ENCODE measurements around the gene KCNIP4.

KCNIP4 gene

GRCh38 chr4:21848021-21848420, 100.6 kb downstream of the KCNIP4 start:
- no peak for DNase-seq (ENCODE audit: low read depth)

DNA sequence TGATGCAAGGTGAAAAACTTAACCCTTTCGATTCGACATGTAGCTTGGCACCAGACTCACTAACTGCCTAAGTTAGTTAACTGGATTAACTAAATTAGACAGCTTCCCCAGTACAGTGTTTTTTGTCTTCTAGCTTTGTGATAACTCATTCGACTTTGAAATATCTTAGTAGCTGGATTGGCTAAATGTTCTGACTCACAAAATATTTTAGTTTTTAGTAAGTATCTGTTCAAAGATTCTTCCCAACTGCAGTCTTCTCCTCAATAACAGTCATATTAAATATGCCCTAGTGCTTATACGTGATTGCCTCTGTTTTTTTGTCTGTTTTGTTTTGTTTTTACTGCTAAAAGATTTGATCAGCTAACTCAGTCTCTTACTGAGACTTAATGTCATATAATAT, 102.9 kb downstream of the KCNIP4 start:
- DNase-seq (ENCODE audit: low read depth): no peak

DNA sequence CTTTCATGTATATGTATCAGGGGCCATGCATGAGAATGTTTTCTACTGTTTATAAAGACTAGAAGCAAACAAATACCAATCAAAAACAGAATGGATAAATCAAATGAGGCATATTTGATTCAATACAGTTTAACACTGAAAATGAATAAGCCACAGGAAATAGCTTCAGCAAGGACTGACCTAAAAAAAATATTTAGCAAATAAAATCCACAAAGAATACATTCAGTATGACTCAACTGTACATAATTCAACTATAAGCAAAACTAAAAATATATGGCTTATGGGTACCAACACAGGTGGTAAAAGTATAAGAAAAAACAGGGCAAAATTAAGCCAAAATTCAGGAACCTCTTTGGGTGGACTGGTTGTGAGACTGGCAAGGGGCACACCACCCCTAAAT, 112.9 kb downstream of the KCNIP4 start:
- DNase-seq (ENCODE audit: low read depth): no peak

- DNase-seq (ENCODE audit: low read depth): no peak
Observed at GRCh38 chr4:21830272-21830671, 118.3 kb downstream of the KCNIP4 start.

DNA sequence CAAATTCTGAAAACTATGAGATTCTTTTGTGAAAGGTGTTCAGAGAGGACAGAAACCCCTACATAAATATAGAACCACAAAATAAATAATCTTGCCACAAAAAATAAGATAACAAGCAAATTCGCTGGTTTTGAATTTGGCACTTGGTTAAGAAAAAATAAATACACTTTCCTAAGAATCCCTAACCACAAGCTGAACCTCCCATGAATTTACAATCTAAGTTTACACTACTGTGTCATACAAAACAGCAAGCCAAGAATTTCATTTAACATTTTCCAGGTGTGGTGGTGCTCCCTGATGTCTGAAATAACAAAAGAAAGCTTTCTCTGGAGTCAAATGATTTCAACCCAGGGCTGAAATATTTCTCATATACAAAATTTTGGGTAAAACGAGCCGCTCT, 121.0 kb downstream of the KCNIP4 start:
- DNase-seq (ENCODE audit: low read depth): no peak

DNA sequence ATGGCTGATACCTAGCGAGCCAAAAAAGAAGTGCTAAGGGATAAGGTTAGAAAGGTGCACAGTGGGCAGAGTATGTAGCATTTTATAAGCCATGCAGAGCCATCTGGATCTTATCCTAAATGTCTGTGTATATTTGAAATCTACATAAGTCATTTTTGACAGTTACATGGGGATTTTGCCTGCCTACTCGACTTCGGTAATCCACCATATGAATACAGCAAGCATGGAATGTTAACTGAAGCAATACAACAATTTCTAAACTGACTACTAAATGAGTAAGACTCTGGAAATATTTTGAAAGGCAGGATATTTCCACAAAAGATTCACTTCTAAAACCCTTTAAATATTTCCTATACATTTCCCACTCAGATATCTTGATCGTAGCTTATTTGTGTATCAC, 122.5 kb downstream of the KCNIP4 start:
- DNase-seq (ENCODE audit: low read depth): no peak

DNA sequence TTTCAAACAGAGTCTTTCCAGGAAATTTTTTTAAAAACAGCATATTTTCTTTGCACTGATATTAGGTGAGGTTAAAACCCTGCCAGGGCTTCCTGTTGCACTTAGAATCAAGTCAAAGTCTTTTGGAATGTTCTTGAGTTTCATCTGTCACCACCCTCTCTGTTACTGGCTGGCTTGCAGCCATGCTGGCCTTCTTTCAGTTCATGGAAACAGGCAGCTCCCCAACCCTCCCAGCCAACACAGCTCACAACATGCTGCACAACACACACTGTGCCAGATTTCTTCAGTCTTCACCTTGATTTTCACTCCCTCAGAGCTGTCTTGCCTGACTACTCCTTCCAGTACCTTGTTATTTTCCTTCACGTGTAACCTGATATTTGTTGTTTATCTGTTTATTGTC, 129.5 kb downstream of the KCNIP4 start:
- no peak for DNase-seq (ENCODE audit: low read depth)

DNA sequence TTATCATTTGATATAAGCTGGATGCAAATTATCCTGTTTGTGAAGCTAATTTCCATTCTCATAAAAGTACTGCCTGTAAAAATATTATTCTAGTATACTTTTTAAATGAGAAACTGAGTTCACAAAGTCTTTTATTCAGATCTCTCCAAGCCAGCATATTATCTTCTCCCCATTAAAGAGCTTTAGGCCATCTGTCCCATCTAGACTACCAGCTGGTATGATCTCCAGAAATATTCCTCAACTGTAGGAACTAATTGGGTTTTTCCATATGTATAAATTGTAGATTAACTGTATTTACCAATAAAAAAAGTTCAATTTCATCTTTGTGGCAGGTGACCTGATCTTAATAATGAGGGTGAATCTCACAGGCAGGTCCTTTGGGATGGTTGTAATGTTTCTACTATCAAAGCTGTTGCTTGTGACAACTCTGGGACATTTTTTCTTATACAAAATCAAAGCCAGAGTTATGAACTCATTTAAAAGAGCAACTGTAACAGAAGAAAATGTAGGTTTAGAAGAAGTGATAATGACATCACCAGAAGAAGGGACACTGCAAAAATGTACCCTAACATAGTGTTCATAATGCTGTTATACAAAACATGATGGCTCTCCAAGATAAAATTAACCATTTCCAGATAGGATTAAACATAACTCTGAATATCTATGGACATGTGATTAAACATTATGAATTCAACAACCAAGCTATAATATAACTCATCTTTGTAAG, 132.8 kb downstream of the KCNIP4 start:
- DNase-seq (ENCODE audit: low read depth): no peak

- no peak for DNase-seq (ENCODE audit: low read depth)
Observed at GRCh38 chr4:21811565-21811964, 137.0 kb downstream of the KCNIP4 start.

DNA sequence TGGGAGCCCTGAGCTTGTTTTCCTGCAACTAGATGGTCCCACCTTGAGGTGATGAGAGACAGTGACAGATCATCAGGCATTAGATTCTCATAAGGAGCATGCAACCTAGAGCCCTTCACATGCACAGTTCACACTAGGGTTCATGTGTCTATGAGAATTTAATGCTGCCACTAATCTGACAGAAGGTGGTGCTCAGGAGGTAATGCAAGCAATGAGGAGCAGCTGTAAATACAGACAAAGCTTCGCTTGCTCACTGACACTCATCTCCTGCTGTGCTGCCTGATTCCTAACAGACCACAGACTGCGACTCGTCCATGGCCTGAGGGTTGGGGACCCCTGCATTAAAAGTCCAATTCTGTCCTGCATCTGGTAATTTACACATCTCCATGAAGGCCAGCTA, 141.6 kb downstream of the KCNIP4 start:
- no peak for DNase-seq (ENCODE audit: low read depth)

DNA sequence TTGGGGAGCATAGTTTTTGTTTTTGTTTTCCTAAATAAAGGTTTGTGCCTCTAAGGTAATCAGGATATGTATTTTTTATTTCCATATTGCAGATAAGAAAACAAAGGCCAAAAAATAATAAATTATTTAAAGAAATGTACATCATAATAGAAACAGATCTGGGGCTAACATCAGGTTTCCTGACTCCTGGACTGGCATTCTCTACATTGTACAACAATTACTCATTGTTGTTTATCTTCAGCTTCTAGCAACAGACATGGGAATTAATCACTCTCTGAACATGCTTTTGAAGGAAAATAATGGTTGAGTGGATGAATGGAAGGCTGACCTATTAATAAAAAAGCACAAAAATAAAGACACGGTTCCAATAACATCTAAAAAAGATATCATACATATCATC, 146.2 kb downstream of the KCNIP4 start:
- no peak for DNase-seq (ENCODE audit: low read depth)

DNA sequence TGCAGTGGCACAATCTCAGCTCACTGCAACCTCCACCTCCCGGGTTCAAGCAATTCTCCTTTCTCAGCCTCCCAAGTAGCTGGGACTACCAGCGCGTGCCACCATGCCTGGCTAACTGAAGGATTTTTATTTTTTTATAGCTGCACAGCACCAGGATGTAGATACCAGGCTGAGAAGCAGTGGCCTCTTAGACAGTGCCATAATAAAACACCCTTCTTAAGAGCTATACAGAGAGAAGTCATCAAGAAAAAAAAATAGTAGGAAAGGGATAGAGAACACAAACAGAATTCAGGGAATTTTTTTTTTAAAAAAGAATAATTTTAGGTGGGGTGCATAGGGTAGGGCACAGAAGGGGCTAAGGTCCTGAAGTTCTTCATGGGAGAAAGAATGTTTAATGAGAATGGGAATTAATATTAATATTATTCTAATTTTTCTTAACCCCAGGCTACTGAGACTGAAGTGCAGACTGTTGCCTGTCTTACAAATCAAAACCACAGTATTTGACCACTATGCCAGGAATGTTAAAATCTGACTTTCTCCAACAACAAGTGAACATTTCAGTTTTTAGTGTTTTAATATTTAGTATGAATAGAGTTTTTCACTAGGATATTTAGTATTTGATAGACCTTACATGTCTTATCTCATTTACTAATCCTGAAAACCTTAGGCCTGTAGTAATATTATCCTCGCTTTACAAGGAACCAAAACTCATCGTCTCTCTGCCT, 146.7 kb downstream of the KCNIP4 start:
- no peak for DNase-seq (ENCODE audit: low read depth)

- no peak for DNase-seq (ENCODE audit: low read depth)
Observed at GRCh38 chr4:21795091-21795490, 153.5 kb downstream of the KCNIP4 start.

DNA sequence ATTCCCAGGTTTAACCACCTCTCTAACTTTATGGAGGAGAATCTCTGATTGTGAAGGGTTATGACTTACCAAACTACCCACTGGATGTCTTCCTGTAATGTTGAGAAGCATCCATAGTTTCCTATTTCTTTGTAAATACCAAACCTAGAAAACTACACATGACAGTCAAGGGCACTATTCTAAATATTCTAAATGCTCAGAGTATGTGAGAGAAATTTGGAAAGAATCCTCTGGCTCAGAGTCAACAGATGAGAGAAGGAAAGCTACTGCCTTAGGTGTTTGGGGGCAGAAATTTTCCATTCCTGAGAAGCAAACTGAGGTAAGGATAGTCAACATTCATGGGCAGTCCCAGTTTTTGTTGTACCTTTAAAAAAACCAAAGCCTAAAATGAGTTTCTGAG, 155.8 kb downstream of the KCNIP4 start:
- DNase-seq (ENCODE audit: low read depth): no peak

- DNase-seq (ENCODE audit: low read depth): no peak
Observed at GRCh38 chr4:21790438-21791029, 158.0 kb downstream of the KCNIP4 start.

DNA sequence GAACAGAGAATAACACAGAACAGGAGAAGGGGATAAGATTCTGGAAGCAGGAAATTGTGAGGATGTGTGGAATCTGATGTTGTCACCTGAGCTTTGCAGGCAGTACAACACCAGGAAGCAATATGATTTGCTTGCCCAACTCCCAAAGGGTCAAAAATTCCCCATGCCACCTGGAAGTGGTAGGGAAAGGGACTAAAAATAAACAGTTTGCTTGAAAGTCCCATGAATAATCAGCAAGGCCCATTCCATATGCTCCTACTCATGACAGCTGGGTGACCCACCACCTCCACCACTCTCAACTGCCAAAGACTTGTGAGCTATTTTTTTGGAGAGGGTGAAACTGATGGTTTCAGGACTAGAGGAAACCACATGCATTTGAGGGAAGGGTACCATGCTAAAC, 168.4 kb downstream of the KCNIP4 start:
- DNase-seq (ENCODE audit: low read depth): no peak

DNA sequence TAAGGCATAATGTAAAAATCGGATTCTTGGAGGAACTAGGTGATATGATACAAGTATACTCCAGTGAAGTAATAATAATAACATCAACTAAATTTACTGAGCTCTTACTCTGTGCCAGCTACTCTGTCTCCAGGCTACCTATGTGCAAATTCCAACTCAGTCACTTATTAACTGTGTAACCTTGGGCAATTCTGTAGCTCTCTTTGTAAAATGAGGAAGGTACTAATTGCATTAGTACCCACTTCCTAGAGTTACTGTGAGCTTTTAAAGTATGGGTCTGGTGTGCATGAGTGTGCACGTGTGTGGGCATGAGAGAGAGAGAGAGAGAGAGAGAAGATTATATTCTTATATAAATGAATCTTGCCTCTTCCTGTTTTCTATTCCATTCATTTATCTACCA, 169.9 kb downstream of the KCNIP4 start:
- DNase-seq (ENCODE audit: low read depth): no peak

- DNase-seq (ENCODE audit: low read depth): no peak
Observed at GRCh38 chr4:21775703-21776102, 172.9 kb downstream of the KCNIP4 start.

- DNase-seq (ENCODE audit: low read depth): no peak
Observed at GRCh38 chr4:21769404-21770147, 179.0 kb downstream of the KCNIP4 start.

DNA sequence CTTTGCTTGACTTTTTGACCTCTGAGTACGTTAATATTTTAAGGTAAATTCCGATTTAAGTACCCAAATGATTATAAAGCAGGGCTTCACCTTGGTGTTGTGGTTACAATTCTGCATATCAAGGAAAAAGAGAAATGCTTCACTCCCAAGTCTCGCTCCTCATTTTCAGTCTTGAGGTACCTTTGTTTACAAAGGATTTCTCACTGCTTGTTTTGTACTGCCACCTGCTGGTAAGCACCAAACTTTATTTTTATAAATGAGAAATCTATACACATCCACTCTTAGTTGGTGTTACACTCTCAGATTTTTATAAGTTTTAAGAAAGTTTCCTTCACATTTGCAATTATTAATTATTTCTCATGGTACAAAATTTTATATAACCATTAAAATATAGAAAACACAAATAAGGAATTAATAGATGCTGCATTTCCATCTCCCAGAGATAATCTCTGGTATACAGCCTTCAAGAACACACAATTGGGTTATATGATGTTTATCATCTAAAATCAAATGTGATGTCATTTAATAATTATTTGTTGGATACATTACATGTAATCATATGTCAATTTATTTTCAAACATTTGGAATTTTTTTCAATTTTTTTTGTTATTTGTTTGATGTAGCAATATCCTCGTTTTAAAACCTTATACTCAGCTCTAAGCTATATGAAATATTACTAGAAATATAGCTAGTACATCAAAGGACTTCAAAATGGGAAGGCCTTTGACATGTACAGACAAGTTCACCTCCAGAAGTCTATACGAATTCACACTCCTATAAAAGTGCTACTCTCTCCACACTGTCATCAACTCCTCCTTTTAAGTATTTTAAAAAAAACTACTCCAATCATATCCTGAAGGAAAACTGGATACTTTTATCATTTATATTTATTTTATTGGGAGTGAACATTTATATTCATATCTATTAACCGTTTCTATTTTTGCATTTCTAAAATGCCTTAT, 179.9 kb downstream of the KCNIP4 start:
- DNase-seq (ENCODE audit: low read depth): no peak

DNA sequence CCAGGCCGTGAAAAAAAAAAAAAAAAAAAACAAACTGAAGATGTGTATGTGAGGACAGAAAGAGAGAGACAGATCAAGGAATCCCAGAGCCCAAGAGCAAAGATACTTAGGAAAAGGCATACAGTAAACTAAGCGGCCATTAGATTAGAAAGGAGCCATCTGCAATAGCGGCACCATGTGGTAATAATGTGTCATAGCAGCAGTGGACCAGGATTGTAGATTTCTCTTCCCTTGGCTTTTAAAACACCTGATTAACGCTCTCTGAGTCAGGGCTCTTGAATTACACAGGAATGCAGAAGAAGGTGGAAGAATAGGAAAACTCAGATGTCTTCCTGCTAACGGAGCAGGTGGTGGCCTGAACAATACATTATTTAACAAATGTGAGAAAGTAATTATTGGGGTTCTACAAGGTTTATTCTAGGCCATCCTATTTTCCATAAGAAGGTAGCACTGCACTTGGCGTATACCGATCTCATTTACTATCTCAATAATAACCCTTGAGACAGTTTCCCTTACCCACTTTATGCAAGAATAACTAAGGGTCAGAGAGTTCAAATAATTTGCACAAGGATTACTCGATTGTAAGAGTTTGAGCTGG, 182.7 kb downstream of the KCNIP4 start:
- DNase-seq (ENCODE audit: low read depth): no peak
